H9 (cell line): ENCODE results near the gene LDHAL6B. TPM values are rescaled to one million over a fixed set of nuclear protein-coding genes. Genes with fewer than 3 reads are reported as not detected.

Experiments used
- DNase-seq: peaks from one replicate; pipeline ENCODE4 v3.0.0-alpha.2; 2017
- H2AFZ ChIP-seq: one replicate; pipeline ENCODE4 v1.6.1; 2013; ENCODE audit warnings: mild to moderate bottlenecking, low read length, control low read depth, moderate library complexity
- H2AK5ac ChIP-seq: 2 replicates; pipeline ENCODE4 v1.6.1; 2013; ENCODE audit warnings: low read length, control low read depth, mixed read lengths; ENCODE audit not compliant: insufficient read length
- H2BK120ac ChIP-seq: one replicate; pipeline ENCODE4 v1.6.1; 2013; ENCODE audit warnings: low read depth, mild to moderate bottlenecking, low read length, control low read depth, inconsistent platforms; ENCODE audit not compliant: poor library complexity, severe bottlenecking
- H2BK12ac ChIP-seq: 2 replicates; pipeline ENCODE4 v1.6.1; 2013; ENCODE audit warnings: low read length, control low read depth, mixed read lengths, low read depth; ENCODE audit not compliant: insufficient read length
- H2BK15ac ChIP-seq: 2 replicates; pipeline ENCODE4 v1.6.1; 2013; ENCODE audit warnings: low read depth, low read length, control low read depth
- H2BK20ac ChIP-seq: one replicate; pipeline ENCODE4 v1.6.1; 2013; ENCODE audit warnings: low read depth, mild to moderate bottlenecking, low read length, control low read depth, inconsistent platforms; ENCODE audit not compliant: poor library complexity, severe bottlenecking
- H2BK5ac ChIP-seq: 2 replicates; pipeline ENCODE4 v1.6.1; 2013; ENCODE audit warnings: low read length, control low read depth, mixed read lengths; ENCODE audit not compliant: insufficient read length
- H3K14ac ChIP-seq: 2 replicates; pipeline ENCODE4 v1.6.1; 2013; ENCODE audit warnings: low read length, control low read depth; ENCODE audit not compliant: insufficient read depth
- H3K18ac ChIP-seq: 2 replicates; pipeline ENCODE4 v1.6.1; 2013; ENCODE audit warnings: low read depth, mild to moderate bottlenecking, mixed read lengths, low read length, control low read depth; ENCODE audit not compliant: insufficient read length
- H3K23ac ChIP-seq: 2 replicates; pipeline ENCODE4 v1.6.1; 2013; ENCODE audit warnings: low read length, control low read depth, mixed read lengths, low read depth; ENCODE audit not compliant: insufficient read length
- H3K23me2 ChIP-seq: 2 replicates; pipeline ENCODE4 v1.6.1; 2013; ENCODE audit warnings: low read depth, mild to moderate bottlenecking, mixed read lengths, low read length, control low read depth; ENCODE audit not compliant: insufficient read length, poor library complexity, severe bottlenecking
- H3K27ac ChIP-seq: 2 replicates; pipeline ENCODE4 v1.5.1; 2013; ENCODE audit warnings: low read length, control low read depth, mixed read lengths, low read depth; ENCODE audit not compliant: insufficient read length
- H3K27me3 ChIP-seq: 2 replicates; pipeline ENCODE4 v1.6.1; 2013; ENCODE audit warnings: low read length, control low read depth, inconsistent platforms; ENCODE audit not compliant: insufficient read depth
- H3K4ac ChIP-seq: 2 replicates; pipeline ENCODE4 v1.6.1; 2013; ENCODE audit warnings: low read depth, mild to moderate bottlenecking, control low read depth, inconsistent platforms, low read length, moderate library complexity
- H3K4me1 ChIP-seq: 2 replicates; pipeline ENCODE4 v1.6.1; 2013; ENCODE audit warnings: low read length, control low read depth, inconsistent platforms; ENCODE audit not compliant: insufficient read depth
- H3K4me2 ChIP-seq: 2 replicates; pipeline ENCODE4 v1.6.1; 2013; ENCODE audit warnings: low read length, control low read depth, mixed read lengths; ENCODE audit not compliant: insufficient read length, insufficient read depth
- H3K56ac ChIP-seq: 2 replicates; pipeline ENCODE4 v1.6.1; 2013; ENCODE audit warnings: low read depth, mild to moderate bottlenecking, mixed read lengths, low read length, control low read depth; ENCODE audit not compliant: insufficient read length
- H3K79me1 ChIP-seq: 2 replicates; pipeline ENCODE4 v1.6.1; 2013; ENCODE audit warnings: low read depth, mild to moderate bottlenecking, moderate library complexity, low read length, control low read depth, inconsistent platforms; ENCODE audit not compliant: insufficient read depth, poor library complexity, severe bottlenecking
- H3K79me2 ChIP-seq: 2 replicates; pipeline ENCODE4 v1.6.1; 2013; ENCODE audit warnings: low read length, control low read depth, inconsistent platforms; ENCODE audit not compliant: insufficient read depth
- H3K9ac ChIP-seq: 2 replicates; pipeline ENCODE4 v1.6.1; 2013; ENCODE audit warnings: low read length, control low read depth, mixed read lengths; ENCODE audit not compliant: insufficient read length; ENCODE audit errors: extremely low read depth
- H3K9me3 ChIP-seq: one replicate; pipeline ENCODE4 v1.6.1; 2013; ENCODE audit warnings: low read depth, low read length, inconsistent platforms; ENCODE audit not compliant: control insufficient read depth
- H3T11ph ChIP-seq: one replicate; pipeline ENCODE4 v1.6.1; 2013; ENCODE audit warnings: mild to moderate bottlenecking, low read length, control low read depth, inconsistent platforms
- H4K20me1 ChIP-seq: one replicate; pipeline ENCODE4 v1.6.1; 2013; ENCODE audit not compliant: control insufficient read depth, insufficient read length, insufficient read depth
- H4K5ac ChIP-seq: 2 replicates; pipeline ENCODE4 v1.6.1; 2013; ENCODE audit warnings: low read depth, mild to moderate bottlenecking, mixed read lengths, low read length, control low read depth; ENCODE audit not compliant: insufficient read length
- H4K8ac ChIP-seq: replicated peaks from 2 replicates; pipeline ENCODE4 v1.6.1; 2013; ENCODE audit warnings: low read length, control low read depth, mixed read lengths, low read depth; ENCODE audit not compliant: insufficient read length
- H4K91ac ChIP-seq: 2 replicates; pipeline ENCODE4 v1.6.1; 2013; ENCODE audit warnings: low read depth, mild to moderate bottlenecking, moderate library complexity, mixed read lengths, low read length, control low read depth; ENCODE audit not compliant: insufficient read length
- H3K27ac Mint-ChIP-seq, 3 experiments: 2 replicates in 2 of 3; 3 replicates in 1 of 3; pipeline ENCODE4 v1.8.0; 2020 to 2021; ENCODE audit warnings: mixed read lengths in 3 of 3, mild to moderate bottlenecking in 1 of 3, moderate library complexity in 1 of 3
- H3K27me3 Mint-ChIP-seq: 2 replicates; pipeline ENCODE4 v1.8.0; 2021; ENCODE audit warnings: low read depth, mild to moderate bottlenecking, moderate library complexity, mixed read lengths
- H3K36me3 Mint-ChIP-seq, 3 experiments: 2 replicates in 2 of 3; 3 replicates in 1 of 3; pipeline ENCODE4 v1.8.0; 2020 to 2021; ENCODE audit warnings: low read depth in 3 of 3, mixed read lengths in 3 of 3; ENCODE audit not compliant: insufficient read depth in 1 of 3
- H3K4me1 Mint-ChIP-seq, 2 experiments: 2 replicates each; pipeline ENCODE4 v1.8.0; 2020; ENCODE audit warnings: mixed read lengths in 2 of 2
- H3K4me3 Mint-ChIP-seq, 2 experiments: 2 replicates in 1 of 2; 3 replicates in 1 of 2; pipeline ENCODE4 v1.8.0; 2020 to 2021; ENCODE audit warnings: mild to moderate bottlenecking in 2 of 2, mixed read lengths in 2 of 2, moderate library complexity in 1 of 2
- H3K9me3 Mint-ChIP-seq, 2 experiments: 2 replicates in 1 of 2; 3 replicates in 1 of 2; pipeline ENCODE4 v1.8.0; 2020; ENCODE audit warnings: mild to moderate bottlenecking in 2 of 2, mixed read lengths in 2 of 2, moderate library complexity in 1 of 2
- WGBS: extraction: QIAGEN DNeasy Blood & Tissue Kit; methylation state at CpG from one replicate; pipeline ENCODE4 v1.1.7; 2013; ENCODE audit warnings: missing lambda C conversion rate, low lambda C conversion rate, mixed read lengths; ENCODE audit not compliant: insufficient read length; ENCODE audit errors: extremely low coverage; 5-methylcytosine and 5-hydroxymethylcytosine counted together
- total RNA-seq: library from RNA; stranded (reverse); gene quantifications from 2 replicates; pipeline ENCODE4 v1.2.1, GENCODE V29; 2021
- TF ChIP-seq, protein P1 (sequence below): fragments of 200-600 bp; sonication (generic); conservative IDR thresholded peaks from 3 replicates; pipeline ENCODE4 v1.8.0; 2021; ENCODE audit warnings: antibody characterized with exemption, mild to moderate bottlenecking

Gene LDHAL6B
- total RNA-seq, 1 experiment from 2014 or later: not detected

GRCh38 chr15:59242649-59243048 lies 36.0 kb downstream of the LDHAL6B start:
- no peak overlapping the region for H3K9ac ChIP-seq

More at GRCh38 chr15:59242649-59243048, 36.0 kb downstream of the LDHAL6B start:
- Histone ChIP-seq H3K14ac (no peak overlapping the region), H2BK120ac (no peak overlapping the region), H4K5ac (no peak overlapping the region), H2BK5ac (no peak overlapping the region), H3K4me2 (no peak overlapping the region), H3K27ac (no peak overlapping the region), H3K4me1 (peaks cover 3% of the 10 kb centered on the region; the same call in 1 of the 2 replicates), H4K8ac (no peak overlapping the region), H3K79me2 (no peaks in the 10 kb centered on the region), H3K4ac (no peak overlapping the region), H2BK15ac (no peak overlapping the region), H3K23me2 (no peaks in the 10 kb centered on the region), H2BK12ac (no peak overlapping the region), H4K91ac (no peak overlapping the region), H3K23ac (no peak overlapping the region), H3K18ac (no peak overlapping the region), H3K56ac (no peak overlapping the region), H3K9me3 (no peaks in the 10 kb centered on the region), H2AFZ (no peak overlapping the region), H2AK5ac (no peak overlapping the region), H3K79me1 (no peaks in the 10 kb centered on the region), H4K20me1 (no peaks in the 10 kb centered on the region), H3K27me3 (no peaks in the 10 kb centered on the region), H2BK20ac (no peak overlapping the region), H3T11ph (no peak overlapping the region)
- H3K36me3 Mint-ChIP-seq: peaks cover 0 to 24% (median 10%) of the 10 kb centered on the region in 3 experiments; a peak in 4 of 7 replicates
- TF ChIP-seq, protein P1, sequence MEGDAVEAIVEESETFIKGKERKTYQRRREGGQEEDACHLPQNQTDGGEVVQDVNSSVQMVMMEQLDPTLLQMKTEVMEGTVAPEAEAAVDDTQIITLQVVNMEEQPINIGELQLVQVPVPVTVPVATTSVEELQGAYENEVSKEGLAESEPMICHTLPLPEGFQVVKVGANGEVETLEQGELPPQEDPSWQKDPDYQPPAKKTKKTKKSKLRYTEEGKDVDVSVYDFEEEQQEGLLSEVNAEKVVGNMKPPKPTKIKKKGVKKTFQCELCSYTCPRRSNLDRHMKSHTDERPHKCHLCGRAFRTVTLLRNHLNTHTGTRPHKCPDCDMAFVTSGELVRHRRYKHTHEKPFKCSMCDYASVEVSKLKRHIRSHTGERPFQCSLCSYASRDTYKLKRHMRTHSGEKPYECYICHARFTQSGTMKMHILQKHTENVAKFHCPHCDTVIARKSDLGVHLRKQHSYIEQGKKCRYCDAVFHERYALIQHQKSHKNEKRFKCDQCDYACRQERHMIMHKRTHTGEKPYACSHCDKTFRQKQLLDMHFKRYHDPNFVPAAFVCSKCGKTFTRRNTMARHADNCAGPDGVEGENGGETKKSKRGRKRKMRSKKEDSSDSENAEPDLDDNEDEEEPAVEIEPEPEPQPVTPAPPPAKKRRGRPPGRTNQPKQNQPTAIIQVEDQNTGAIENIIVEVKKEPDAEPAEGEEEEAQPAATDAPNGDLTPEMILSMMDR: no peak
- H3K4me1 Mint-ChIP-seq: peaks cover 10% of the 10 kb centered on the region in 2 experiments
- no peak overlapping the region; a peak in 1 of 7 replicates for H3K27ac Mint-ChIP-seq
- WGBS: no CpG with 5 or more reads among the region's 2 CpGs
- H3K9me3 Mint-ChIP-seq: no peaks in the 10 kb centered on the region
- no peaks in the 10 kb centered on the region for H3K27me3 Mint-ChIP-seq
- H3K4me3 Mint-ChIP-seq: no peak overlapping the region
- no peak for DNase-seq
